ENCODE results near the gene ZFYVE28.
A peak's percentile ranks its signal among the peaks of the same experiment; 100 is the strongest.
"Not testable (repeated sequence)": the region's sequence is repeated elsewhere in the genome, so short reads cannot be mapped to it uniquely, and the experiment has no call there.

The ZFYVE28 gene

DNA sequence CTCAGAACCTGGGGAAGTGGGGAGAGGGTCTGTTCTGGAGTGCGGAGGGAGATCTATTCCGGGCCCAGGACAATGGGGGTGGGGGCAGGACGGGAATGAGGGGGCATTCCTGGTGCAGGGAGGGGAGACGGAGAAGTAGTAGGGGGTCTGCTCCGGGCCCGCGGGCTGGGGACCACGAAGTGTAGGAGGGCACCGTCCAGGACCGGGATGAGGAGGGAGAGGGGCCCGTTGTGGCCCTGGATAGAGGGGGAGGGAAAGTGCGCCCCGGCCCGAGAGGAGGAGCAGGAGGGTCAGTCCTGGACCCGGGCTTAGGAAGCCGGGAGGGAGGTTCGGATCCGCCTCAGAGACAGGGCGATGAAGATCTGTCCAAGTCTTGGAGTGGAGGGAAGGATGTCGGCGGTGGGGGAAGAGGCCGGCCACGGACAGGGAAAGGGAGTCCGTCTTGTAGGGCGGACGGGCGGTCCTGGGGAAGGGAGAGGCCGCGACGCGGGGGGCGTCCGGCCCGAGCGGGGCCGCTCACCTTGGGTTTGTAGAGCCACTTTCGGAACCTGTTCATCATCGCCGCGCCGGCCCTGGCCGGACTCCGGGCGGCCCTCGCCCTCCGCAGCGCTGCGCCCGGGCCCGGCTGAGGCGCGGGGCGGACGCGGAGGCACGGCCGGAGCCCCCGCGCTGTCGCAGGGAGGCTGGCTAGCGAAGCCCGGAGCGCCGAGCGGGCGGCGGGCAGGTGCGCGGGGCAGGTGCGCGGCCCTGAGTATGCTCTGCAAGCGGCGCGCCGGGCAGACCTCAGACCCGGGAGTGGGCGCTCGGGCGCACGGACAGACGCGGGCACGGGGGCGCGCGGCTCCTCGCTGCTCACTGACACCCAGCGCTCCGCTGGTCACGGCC, at the start of gene ZFYVE28:
Gene ZFYVE28 (minus strand): TSS at position 881 of the 885 bp plus-strand sequence. CDS start 322 bp downstream, at position 559.
- H3K4me3 ChIP-seq (ENCODE audit: low read depth, low read length) = peak within 1 kb of the TSS; percentile 48

DNA sequence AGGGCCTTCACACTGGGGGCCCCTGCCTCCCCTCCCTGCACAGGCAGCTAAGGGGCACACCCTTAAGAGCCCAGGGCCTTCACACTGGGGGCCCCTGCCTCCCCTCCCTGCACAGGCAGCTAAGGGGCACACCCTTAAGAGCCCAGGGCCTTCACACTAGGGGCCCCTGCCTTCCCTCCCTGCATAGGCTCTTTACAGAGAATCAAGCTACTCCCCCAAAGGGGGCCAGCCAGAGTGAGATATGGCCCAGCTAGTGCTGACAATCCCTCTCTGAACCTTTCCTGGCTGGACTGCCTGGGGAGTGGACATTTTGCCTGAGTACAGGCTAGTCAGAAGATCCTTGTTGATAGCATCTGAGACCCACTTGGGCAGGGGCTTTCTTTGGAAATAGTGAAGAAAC, 47.1 kb upstream of the ZFYVE28 start:
- not testable (repeated sequence) for H3K4me3 ChIP-seq (ENCODE audit: low read depth, low read length)

- no peak overlapping the region for H3K4me3 ChIP-seq (ENCODE audit: low read depth, low read length)
These were observed 46.6 kb upstream of the ZFYVE28 start for GRCh38 chr4:2465032-2465431.

- no peak overlapping the region for H3K4me3 ChIP-seq (ENCODE audit: low read depth, low read length)
These were observed 44.7 kb upstream of the ZFYVE28 start for GRCh38 chr4:2462992-2463762.

DNA sequence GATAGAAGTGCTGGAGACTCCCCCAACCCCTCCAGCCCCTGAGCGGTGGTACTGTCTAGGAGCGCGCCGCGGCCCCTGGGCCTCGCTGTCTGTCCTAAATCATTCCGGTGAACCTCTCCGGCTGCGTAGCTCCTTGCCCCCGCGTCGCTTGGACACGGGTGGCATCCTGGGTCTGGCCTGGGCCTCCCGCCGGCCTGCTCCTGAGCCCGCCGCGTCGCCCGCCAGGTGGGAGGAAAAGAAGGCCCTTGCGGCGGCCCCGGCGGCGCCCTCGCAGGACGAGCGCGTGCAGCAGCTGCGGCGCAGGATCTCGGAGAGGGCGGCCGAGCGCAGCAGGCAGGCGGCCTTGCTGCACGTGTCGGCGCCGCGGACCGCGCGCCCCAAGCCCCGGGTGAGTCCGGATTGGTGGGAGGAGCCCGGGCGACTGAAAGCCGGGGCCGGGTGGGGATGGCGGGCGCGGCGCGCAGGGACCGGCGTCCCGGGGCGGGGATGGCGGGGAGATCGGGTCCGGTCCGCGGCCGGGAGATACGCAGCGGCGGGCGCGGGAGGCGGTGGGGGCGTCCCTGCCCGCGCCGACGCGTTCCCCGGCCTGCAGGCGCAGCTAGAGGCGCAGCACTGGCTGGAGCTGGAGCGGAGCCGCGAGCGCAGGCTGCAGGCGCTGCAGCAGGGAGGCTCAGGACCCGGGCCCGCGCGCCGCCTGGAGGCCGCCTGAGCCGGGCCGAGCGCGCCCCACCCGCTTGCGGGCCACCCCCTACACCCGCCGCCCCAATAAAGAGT, 44.0 kb upstream of the ZFYVE28 start:
- H3K4me3 ChIP-seq (ENCODE audit: low read depth, low read length) = peak overlapping the region; percentile 17

DNA sequence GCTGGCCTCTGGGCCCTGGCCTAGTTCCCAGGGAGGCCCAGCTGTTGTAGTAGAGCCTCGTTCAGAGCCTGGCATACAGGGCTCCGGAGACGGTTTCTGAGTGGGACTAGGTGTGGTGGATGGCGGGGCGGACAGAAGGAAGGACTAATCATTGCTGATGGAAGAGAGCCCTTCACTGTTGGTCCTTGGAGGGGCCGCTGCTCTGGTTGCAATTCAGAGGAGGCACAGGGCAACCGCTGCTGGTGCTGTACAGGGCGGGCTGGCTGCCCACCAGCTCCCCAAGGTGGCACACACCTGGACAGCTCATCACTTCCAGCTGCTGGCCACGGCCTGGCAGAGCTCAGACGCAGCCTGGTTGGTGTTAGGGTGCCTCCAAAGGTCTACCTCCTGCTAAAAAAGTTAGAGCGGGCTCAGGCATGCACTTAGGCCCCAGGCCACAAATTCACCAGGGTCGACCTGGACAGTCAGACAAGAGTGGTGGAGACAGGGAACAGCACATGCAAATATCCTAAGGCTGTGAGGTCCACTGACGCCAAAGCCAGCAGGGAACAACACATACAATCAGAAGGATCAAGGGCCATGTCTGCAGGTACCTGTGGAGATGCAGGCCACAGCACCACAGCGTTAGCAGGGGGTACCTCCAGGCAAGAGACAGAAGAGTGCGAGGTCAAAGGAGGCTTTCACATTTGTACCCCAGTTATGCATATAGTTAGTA, 43.0 kb upstream of the ZFYVE28 start:
- H3K4me3 ChIP-seq (ENCODE audit: low read depth, low read length) = no peak overlapping the region

DNA sequence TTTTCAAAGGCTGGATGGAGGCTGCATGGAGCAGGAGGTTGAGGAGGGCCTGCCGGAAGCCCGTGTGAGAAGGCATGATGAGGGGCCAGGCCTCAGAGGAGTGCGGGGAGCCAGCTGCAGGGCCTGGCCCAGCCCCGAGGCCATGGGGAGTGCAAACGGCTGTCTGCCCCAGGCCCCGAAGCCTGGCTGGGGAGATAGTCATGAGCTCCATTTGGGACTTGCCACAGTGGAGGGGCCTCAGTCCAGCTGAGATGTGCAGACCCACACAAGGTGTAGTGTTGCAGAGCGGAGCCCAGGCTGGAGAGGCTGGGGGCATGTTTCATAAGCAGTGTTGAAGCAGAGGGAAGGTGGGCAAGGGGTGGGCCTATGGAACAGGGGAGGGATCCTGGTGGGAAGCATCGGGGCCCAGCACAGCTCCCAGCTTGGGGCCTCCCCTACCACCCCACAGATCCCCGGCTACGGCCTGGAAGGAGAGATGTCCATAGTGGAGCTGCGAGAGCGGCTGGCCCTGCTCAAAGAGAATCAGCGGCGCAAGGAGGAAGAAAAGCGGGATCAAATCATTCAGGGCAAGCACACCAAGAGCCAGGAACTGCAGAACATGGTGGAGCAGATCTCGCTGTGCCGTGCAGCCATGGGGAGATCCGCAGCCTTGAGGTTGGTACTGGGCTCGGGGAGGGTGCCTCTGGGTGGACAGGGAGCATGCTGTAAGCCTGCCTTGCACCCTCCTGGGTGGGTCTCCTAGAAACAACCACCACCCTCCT, 41.3 kb upstream of the ZFYVE28 start:
- H3K4me3 ChIP-seq (ENCODE audit: low read depth, low read length) = no peak overlapping the region

- H3K4me3 ChIP-seq (ENCODE audit: low read depth, low read length) = no peak overlapping the region
These were observed 40.4 kb upstream of the ZFYVE28 start for GRCh38 chr4:2458546-2459491.

DNA sequence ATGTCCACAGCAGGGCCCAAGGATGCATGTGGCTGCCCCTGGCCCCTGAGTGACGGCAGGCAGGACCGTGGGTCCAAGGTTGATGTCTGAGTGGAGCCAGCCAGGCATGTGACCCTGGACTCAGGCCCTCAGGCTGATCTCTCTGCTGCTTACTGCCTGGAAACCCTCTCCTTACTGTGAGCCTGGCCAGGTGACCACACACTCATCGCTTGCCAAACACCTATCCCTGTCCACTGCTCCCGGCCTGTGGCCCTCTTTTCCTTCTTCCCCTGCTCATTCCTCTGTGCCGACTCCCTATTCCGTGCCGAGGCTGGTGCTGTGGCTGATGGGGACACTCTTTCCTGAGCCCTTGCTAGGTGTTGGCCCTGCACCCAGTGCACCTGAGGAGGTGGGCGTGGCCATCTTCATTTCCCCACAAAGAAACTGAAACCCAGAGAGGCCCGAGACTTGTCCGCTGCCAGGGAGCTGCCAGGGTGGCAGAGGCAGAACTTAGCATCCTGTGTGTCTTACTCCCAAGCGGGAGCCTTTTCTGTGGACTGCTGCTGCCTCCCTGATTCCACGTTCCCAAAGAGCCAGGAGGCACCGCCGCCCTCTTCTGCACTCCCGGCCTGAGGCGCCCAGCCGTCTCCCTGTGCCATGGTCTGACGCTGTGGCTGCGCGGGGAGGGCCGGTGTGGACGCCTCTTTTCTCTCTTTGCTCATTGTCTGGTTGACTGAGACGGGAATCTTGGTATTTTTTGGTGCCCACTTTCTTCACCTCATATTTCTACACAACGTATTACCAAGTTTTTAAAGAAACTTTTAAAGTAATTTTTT, 39.2 kb upstream of the ZFYVE28 start:
- H3K4me3 ChIP-seq (ENCODE audit: low read depth, low read length) = no peak overlapping the region

- no peak overlapping the region for H3K4me3 ChIP-seq (ENCODE audit: low read depth, low read length)
These were observed 33.7 kb upstream of the ZFYVE28 start for GRCh38 chr4:2451821-2452785.

DNA sequence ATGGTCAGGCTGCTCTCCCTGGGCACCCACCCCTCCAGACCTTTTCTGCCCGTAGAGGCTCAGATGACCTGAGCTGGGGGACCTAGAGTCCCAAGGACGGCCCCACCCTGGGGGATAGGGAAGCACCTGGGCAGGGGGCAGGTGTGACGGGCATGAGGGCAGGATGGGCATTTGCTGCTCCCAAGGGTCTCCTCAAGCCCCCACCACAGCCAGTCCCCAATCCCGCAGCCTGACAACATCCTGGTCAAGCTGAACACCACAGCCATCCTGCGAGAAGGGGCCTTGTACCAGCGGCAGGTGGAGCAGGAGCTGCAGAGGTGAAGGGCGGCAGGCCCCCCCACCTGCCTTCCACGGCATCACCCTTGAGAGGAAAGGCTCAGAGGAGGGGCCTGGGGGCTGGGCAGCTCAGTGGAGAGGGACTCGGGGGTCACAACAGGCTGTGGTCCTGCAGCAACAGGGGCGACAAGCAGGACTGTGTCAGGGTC, 32.6 kb upstream of the ZFYVE28 start:
- no peak overlapping the region for H3K4me3 ChIP-seq (ENCODE audit: low read depth, low read length)

- H3K4me3 ChIP-seq (ENCODE audit: low read depth, low read length) = no peak overlapping the region
These were observed 32.1 kb upstream of the ZFYVE28 start for GRCh38 chr4:2450394-2451035.

DNA sequence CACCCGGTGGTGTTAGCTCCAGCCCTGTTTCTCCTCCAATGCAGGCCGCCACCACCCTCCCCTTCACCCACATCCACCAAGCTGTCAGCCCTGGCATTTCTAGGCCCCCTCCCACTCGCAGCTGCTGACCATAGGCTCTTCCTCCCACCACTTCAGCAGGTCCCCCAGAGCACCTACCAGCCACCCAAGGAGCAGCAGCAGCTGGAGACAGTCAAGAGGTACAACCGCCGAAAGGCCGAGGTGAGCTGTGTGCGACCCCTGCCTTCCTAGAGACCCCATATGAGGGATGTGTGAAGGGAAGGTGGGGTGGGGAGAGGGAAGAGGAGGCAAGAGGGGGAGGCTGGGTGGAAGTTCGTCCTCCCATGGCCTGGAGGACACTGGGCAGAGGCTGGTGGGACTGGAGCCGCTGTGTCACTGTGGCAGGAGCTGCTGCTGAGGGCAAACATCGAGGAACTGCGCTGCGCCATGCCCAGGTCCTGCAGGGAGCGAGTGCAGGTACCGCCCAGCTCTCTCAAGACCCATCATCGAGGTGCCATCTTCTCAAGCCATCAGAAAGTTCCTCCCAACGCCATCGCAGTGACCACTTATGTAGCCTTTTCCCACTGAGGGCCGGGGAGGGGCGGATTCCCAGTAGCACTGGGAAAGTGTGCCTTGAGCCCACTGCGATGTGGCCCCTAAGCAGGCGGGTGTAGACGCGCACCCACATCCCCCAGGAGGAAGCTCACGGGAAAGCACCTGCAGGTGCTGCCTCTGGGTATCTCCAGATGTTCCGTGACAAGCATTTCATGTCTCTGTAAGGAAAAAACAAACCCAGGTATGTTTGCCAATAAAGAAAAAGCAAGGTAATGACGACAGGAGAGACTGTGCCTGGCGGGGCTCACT, 31.3 kb upstream of the ZFYVE28 start:
- no peak overlapping the region for H3K4me3 ChIP-seq (ENCODE audit: low read depth, low read length)

DNA sequence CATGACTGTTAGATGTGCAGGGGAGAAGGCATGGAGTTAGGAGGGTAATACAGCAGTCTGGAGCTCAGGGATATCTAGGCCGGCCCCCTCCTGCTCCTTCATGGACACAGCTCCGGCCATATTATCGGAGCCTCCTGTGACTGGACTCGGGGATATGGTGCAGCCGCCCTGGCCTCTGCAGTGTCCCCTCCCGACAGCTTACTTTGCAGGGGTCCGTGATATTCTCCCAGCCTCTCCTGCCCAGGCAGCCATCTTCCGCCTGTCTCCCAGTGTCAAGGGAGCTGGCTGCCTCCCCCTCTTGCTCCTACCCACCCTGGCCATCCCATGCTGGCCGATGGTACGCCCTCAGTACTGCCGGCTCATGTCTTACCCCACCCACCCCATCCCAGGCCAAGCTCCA, 30.6 kb upstream of the ZFYVE28 start:
- no peak overlapping the region for H3K4me3 ChIP-seq (ENCODE audit: low read depth, low read length)

- H3K4me3 ChIP-seq (ENCODE audit: low read depth, low read length) = no peak overlapping the region
These were observed 30.1 kb upstream of the ZFYVE28 start for GRCh38 chr4:2448589-2448988.
